Lung (tissue), 12 donors: ENCODE results near the gene LBX1. TPM values are rescaled to one million over a fixed set of nuclear protein-coding genes. Genes with fewer than 3 reads are reported as not detected.

Experiments used
- ATAC-seq: fragments of 200-7000 bp; cut with Tn5 transposase; one replicate; pipeline ENCODE4 v1.9.1; 2020; ENCODE audit warnings: moderate number of reproducible peaks; ENCODE audit not compliant: insufficient read depth, low FRiP score
- DNase-seq, 3 donors: peaks; one replicate each; pipeline ENCODE4 v3.0.0-alpha.2; 2013 to 2017
- H3K27ac ChIP-seq, 2 donors: one replicate each; pipeline ENCODE4 v1.5.1; 2013; ENCODE audit warnings: mild to moderate bottlenecking in 2 of 2, moderate library complexity in 2 of 2, control low read depth in 1 of 2, inconsistent platforms in 1 of 2, low read depth in 1 of 2, low read length in 1 of 2
- H3K27me3 ChIP-seq, 3 donors: one replicate each; pipeline ENCODE4 v1.5.1; 2013; ENCODE audit warnings: low read length in 2 of 3; ENCODE audit not compliant: control insufficient read depth in 3 of 3, insufficient read depth in 3 of 3
- H3K36me3 ChIP-seq, 4 donors: one replicate each; pipeline ENCODE4 v1.5.1; 2013; ENCODE audit warnings: low read length in 4 of 4, mild to moderate bottlenecking in 1 of 4, moderate library complexity in 1 of 4; ENCODE audit not compliant: control insufficient read depth in 4 of 4, insufficient read depth in 4 of 4
- H3K4me1 ChIP-seq, 5 donors: one replicate each; pipeline ENCODE4 v1.5.1; 2013; ENCODE audit warnings: low read length in 5 of 5, mild to moderate bottlenecking in 2 of 5, moderate library complexity in 1 of 5; ENCODE audit not compliant: control insufficient read depth in 5 of 5, insufficient read depth in 5 of 5
- H3K4me3 ChIP-seq: one replicate; pipeline ENCODE4 v1.5.1; 2013; ENCODE audit warnings: mild to moderate bottlenecking, control low read depth, moderate library complexity
- H3K9ac ChIP-seq, 2 donors: one replicate each; pipeline ENCODE4 v1.5.1; 2013; ENCODE audit warnings: low read length in 2 of 2, control low read depth in 1 of 2; ENCODE audit not compliant: insufficient read depth in 1 of 2
- H3K9me3 ChIP-seq, 4 donors: one replicate each; pipeline ENCODE4 v1.5.1; 2013; ENCODE audit warnings: low read length in 3 of 4, mild to moderate bottlenecking in 1 of 4, moderate library complexity in 1 of 4; ENCODE audit not compliant: control insufficient read depth in 4 of 4, insufficient read depth in 3 of 4
- WGBS, 2 donors: extraction: QIAGEN DNeasy Blood & Tissue Kit; methylation state at CpG; one replicate each; pipeline ENCODE4 v1.1.7; 2013; 5-methylcytosine and 5-hydroxymethylcytosine counted together
- polyA plus RNA-seq, 2 donors: library from polyadenylated mRNA; stranded (reverse); fragments of 200-250 nt; gene quantifications; one replicate each; pipeline ENCODE4 v1.2.1, GENCODE V29; 2013
- total RNA-seq, 2 donors: library from RNA; depleted of rRNA in 1 of 2; stranded (reverse); fragments of >200 nt in 1 of 2; gene quantifications; one replicate each; pipeline ENCODE4 v1.2.1, GENCODE V29; 2014 to 2021
- TF ChIP-seq, protein P1 (sequence below): IDR thresholded peaks from 2 replicates; pipeline ENCODE4 v1.5.1; 2012; ENCODE audit warnings: mild to moderate bottlenecking; ENCODE audit errors: control extremely low read depth, extremely low read depth
- donor health status: control.
- donor health status: control.
- donor health status: Bipolar disorder and iron deficiency.
- donor health status: healthy.
- donor health status: DM: yes; HTN: yes; CAD: no.

LBX1 gene
- total and polyA plus RNA-seq, 4 donors = 0.02 to 0.09 (median 0.04) TPM; not detected in 1

DNA sequence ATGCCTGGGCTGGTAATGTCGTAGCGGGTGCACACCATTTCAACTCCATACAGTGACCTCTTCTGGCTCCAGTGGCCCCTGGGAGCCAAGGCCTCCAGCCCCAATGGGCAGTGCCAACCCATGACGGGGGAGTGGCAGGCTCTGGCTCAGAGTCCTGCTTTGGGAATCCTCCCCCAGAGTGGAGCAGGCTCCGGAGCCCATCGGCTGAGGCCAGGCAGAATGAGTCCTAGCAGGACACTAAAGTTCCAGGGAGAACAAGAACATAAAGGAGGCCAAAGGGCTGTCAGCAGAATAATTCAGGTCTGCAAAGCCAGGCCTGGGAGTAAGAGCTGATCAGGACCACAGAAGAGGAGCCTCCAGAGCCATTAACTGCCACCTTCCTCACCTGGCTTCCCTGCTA lies 33.3 kb downstream of the LBX1 start:
- WGBS, 2 donors = 87 to 93% methylated on average over 5 of the region's 5 CpGs
- no peak overlapping the region for H3K27ac ChIP-seq
- H3K9ac ChIP-seq = no peak overlapping the region
- ATAC-seq = no peak
- no peak overlapping the region for H3K4me3 ChIP-seq
- no peak for DNase-seq
- H3K9me3 ChIP-seq = no peaks in the 10 kb centered on the region
- peaks cover 0 to 16% (median 2%) of the 10 kb centered on the region in 3 donors for H3K27me3 ChIP-seq
- H3K4me1 ChIP-seq = no peaks in the 10 kb centered on the region
- TF ChIP-seq, protein P1, sequence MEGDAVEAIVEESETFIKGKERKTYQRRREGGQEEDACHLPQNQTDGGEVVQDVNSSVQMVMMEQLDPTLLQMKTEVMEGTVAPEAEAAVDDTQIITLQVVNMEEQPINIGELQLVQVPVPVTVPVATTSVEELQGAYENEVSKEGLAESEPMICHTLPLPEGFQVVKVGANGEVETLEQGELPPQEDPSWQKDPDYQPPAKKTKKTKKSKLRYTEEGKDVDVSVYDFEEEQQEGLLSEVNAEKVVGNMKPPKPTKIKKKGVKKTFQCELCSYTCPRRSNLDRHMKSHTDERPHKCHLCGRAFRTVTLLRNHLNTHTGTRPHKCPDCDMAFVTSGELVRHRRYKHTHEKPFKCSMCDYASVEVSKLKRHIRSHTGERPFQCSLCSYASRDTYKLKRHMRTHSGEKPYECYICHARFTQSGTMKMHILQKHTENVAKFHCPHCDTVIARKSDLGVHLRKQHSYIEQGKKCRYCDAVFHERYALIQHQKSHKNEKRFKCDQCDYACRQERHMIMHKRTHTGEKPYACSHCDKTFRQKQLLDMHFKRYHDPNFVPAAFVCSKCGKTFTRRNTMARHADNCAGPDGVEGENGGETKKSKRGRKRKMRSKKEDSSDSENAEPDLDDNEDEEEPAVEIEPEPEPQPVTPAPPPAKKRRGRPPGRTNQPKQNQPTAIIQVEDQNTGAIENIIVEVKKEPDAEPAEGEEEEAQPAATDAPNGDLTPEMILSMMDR = no peak
- H3K36me3 ChIP-seq = no peaks in the 10 kb centered on the region

DNA sequence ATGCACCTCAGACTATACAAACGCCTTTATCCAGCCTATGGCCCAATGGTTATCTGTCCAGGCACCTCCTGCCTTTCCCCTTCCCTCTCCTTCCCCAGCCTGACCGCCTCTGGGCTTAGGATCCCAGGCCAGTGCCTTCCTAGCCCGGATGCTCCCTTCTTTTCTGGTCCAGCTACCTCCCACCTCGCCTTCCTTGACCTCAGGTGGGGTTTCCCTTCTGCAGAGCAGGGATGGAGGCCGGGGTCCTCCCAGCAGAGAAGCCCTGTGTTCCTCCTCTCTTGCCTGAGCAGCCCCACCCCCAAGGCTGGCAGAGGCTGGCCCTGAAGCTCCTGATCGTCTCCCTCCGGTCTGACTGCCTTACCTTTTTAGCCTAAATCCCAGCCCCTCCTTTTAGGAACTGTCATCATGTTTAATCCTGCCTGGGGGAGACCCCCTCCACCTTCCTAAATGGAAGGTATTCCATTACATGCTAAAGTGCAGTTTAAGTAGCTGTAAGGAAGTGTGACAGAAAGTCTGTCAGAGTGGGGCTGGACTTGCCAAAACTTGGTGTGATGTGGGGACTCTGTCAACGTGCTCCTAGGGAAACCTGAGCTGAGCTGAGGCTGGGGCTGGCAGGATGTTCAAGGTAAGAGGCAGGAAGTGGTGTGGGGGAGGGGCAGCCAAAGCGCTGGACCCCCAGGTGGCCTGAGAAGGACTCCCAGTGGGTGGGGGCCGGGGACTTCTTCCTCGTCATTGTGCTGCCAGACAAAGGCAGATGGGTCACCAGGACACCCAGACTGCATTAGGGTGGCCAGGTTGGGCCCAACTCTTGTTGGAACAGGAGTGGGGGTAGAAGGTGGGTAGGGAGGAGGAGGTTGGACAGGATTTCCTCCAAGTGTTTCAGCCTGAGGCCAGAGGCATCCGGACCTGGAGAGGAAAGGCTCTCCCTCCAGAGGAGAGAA lies 39.5 kb downstream of the LBX1 start:
- DNase-seq (peak in 1 of 3 donors; percentile 5), ATAC-seq (no peak)
- Histone ChIP-seq H3K4me3 (no peak overlapping the region), H3K27me3 (peaks cover 0 to 11% (median 2%) of the 10 kb centered on the region in 3 donors), H3K36me3 (no peaks in the 10 kb centered on the region), H3K27ac (no peak overlapping the region), H3K4me1 (no peaks in the 10 kb centered on the region), H3K9me3 (no peaks in the 10 kb centered on the region), H3K9ac (no peak overlapping the region)
- TF ChIP-seq, protein P1 = no peak
- WGBS, 2 donors = 51 to 53% methylated on average over 12 of the region's 12 CpGs

DNA sequence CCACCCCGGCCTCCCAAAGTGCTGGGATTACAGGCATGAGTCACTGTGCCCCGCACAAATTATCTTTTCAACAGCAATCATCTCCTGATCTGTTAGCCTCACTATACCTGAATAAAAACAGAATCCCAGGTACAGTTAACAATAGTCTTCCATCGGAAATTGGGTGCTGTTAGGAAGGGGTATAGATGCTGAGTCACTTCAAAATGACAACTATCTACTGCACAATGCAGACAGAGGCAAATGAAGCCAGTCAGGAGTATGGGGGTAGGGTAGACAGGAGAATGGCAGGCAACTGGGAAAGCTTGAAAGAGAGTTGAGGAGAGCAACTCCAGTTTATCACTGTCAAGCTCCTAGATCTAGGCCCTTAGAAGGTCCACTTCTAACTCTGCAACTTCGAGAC lies 40.3 kb downstream of the LBX1 start:
- Histone ChIP-seq H3K9me3 (no peaks in the 10 kb centered on the region), H3K27me3 (peaks cover 0 to 15% (median 2%) of the 10 kb centered on the region in 3 donors), H3K9ac (no peak overlapping the region), H3K4me3 (no peak overlapping the region), H3K4me1 (no peaks in the 10 kb centered on the region), H3K36me3 (no peaks in the 10 kb centered on the region), H3K27ac (no peak overlapping the region)
- TF ChIP-seq, protein P1 = no peak
- WGBS, 2 donors = 80 to 87% methylated on average over 4 of the region's 4 CpGs
- DNase-seq (no peak), ATAC-seq (no peak)
